ENCODE measurements around the gene TAF5. TPM values are rescaled to one million over a fixed set of nuclear protein-coding genes. Genes with fewer than 3 reads are reported as not detected.

Gene TAF5
- total RNA-seq, 4 donors from 2014 or later, result 3.8 to 7.3 (median 4.0) TPM

DNA sequence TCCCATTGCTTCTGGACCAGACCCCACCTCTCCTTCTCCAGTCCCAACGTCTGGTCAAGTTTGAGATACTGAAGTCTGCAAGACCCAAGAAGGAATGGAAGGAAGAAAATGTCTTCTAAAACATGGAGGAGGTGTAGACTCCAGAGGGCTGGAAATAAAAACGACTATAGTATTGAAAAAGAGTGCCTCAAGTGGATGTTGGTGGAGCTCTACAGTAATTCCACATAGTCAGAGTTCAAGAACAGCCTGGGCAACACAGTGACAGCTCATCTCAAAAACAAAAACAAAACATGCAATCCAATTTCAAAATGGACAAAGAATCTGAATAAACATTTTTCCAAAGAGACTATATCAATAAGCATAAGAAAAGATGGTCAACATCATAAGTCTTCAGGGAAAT is 14.5 kb upstream of the TAF5 start:
- TF ChIP-seq, protein P1, sequence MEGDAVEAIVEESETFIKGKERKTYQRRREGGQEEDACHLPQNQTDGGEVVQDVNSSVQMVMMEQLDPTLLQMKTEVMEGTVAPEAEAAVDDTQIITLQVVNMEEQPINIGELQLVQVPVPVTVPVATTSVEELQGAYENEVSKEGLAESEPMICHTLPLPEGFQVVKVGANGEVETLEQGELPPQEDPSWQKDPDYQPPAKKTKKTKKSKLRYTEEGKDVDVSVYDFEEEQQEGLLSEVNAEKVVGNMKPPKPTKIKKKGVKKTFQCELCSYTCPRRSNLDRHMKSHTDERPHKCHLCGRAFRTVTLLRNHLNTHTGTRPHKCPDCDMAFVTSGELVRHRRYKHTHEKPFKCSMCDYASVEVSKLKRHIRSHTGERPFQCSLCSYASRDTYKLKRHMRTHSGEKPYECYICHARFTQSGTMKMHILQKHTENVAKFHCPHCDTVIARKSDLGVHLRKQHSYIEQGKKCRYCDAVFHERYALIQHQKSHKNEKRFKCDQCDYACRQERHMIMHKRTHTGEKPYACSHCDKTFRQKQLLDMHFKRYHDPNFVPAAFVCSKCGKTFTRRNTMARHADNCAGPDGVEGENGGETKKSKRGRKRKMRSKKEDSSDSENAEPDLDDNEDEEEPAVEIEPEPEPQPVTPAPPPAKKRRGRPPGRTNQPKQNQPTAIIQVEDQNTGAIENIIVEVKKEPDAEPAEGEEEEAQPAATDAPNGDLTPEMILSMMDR (IDR thresholded peaks at IDR 0.05; ENCODE audit: low read depth), result no peak

DNA sequence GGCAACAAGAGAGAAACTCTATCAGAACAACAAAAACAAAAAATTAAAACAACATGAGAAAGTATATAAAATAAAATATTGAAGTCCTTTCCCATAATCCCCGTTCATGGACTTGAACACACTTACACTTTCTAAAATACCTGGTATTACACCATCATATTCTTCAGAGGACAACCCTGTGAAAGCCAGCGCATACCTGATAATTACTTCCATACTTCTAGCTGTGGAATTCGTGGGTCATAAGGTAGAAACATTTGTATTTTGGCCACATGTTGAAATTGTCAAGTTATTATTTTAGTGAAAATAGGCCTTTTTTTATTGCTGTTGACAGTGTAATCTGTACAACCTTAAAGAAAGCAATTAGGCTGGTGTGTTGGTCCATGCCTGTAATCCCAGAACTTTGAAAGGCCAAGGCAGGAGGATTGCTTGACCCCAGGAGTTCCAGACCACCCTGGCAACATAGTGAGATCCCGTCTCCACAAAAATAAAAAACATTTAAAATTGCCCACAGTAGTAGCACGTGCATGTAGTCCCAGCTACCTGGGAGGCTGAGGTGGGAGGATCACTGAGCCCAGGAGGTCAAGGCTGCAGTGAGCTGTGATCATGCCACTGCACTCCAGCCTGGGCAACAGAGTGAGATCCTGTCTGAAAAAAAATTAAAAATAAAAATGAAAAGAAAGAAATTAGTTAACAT is 11.7 kb upstream of the TAF5 start:
- TF ChIP-seq, protein P1 (IDR thresholded peaks at IDR 0.05; ENCODE audit: low read depth), result no peak

DNA sequence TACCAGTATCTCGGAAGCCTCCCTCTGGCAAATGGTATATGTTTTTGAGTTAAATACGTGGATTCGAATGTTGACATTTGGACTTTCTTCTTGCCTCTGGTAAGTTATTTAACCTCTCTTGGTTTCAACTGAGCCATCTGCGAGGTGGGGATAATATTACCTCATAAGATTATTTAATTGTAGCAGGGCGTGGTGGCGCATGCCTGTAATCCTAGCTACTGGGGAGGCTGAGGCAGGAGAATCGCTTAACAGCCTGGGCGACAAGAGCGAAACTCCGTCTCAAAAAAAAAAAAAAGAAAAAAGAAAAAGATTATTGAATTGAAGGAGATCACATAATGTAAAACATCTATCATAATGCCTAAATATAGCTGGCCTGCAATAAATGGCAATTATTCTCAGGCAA is 396 bp upstream of the TAF5 start:
- TF ChIP-seq, protein P1 (IDR thresholded peaks at IDR 0.05; ENCODE audit: low read depth), result no peak

- TF ChIP-seq, protein P1 (IDR thresholded peaks at IDR 0.05; ENCODE audit: low read depth), result no peak
Measured at GRCh38 chr10:103373544-103373943, 5.8 kb downstream of the TAF5 start.

GRCh38 chr10:103374263-103374662 is 6.5 kb downstream of the TAF5 start:
- TF ChIP-seq, protein P1 (IDR thresholded peaks at IDR 0.05; ENCODE audit: low read depth), result no peak

DNA sequence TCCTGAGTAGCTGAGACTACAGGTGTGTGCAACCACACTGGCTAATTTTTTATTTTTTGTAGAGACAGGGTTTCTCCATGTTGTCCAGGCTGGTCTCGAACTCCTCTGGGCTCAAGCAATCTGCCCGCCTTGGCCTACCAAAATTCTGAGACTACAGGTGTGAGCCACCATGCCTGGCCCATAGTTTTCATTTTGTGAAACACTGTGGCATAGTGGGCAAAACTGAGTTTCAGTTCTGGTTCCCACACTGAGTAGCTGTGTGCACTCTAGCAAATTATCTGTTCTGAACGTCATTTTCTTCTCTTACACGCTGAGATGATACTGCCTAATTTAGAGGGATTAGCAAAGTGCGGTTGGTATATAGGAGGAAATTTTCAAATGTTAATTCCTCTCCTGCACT is 15.0 kb downstream of the TAF5 start:
- TF ChIP-seq, protein P1 (IDR thresholded peaks at IDR 0.05; ENCODE audit: low read depth), result no peak

DNA sequence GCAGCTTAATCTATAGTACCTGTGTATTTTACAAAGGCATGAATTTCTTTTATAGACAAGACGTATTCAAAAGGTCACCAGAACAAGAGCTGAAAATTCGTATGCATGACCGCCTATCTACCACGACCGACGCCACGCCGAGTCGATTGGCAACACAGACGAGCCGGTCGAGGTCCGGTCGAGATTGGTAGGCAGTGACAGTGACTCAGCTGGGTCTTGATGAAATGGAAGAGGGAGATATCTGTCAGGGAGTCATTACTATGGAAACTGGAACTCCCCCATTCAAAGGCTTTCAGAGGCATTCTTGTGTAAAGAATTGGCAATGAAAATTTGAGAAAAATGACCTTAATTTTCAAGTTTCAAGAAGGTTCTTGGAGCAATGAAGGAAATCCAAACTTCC is 26.4 kb downstream of the TAF5 start:
- TF ChIP-seq, protein P1 (IDR thresholded peaks at IDR 0.05; ENCODE audit: low read depth), result no peak
